LNCaP clone FGC (cell line): ENCODE data around the gene NUDT4B.
"Not testable (repeated sequence)": the region's sequence is repeated elsewhere in the genome, so short reads cannot be mapped to it uniquely, and the experiment has no call there.

Experiments
- DNase-seq: peaks from one replicate; pipeline ENCODE4 v3.0.0-alpha.2; 2011; ENCODE audit warnings: low read depth
- H3K4me3 ChIP-seq: 2 replicates; pipeline ENCODE4 v1.5.1; 2011; ENCODE audit warnings: mild to moderate bottlenecking, low read depth, low read length, control low read depth

Gene NUDT4B

GRCh38 chr1:148775263-148775662 lies 26.7 kb downstream of the NUDT4B start:
- DNase-seq, H3K4me3 ChIP-seq: not testable (repeated sequence)

DNA sequence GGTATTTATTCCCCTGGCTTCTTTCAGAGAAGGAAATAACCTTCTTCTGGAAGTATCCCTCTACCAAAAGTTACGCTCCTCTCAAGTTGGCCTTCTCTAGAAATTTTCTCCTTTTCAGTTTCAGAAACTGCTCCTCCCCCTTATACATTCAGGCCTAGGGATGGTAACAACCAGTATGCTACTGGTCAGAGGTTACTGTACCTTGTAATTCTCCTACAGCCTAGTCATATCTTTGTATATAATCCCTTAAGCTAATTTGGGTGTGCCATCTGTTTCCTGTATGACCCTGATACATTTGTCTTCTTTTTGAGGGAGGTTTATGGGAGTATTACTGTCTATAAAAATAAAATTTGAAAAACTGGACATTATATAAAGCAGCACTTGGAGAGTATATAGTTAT lies 29.1 kb downstream of the NUDT4B start:
- not testable (repeated sequence) for DNase-seq, H3K4me3 ChIP-seq

GRCh38 chr1:148780404-148780803 lies 31.8 kb downstream of the NUDT4B start:
- H3K4me3 ChIP-seq, DNase-seq: not testable (repeated sequence)

GRCh38 chr1:148791543-148792099 lies 43.0 kb downstream of the NUDT4B start:
- H3K4me3 ChIP-seq, DNase-seq: not testable (repeated sequence)

- not testable (repeated sequence) for DNase-seq, H3K4me3 ChIP-seq
Measured at GRCh38 chr1:148793762-148794332, 45.3 kb downstream of the NUDT4B start.
